ENCODE results near the gene NTF4.
"Not testable (repeated sequence)": the region's sequence is repeated elsewhere in the genome, so short reads cannot be mapped to it uniquely, and the experiment has no call there.

Gene NTF4

DNA sequence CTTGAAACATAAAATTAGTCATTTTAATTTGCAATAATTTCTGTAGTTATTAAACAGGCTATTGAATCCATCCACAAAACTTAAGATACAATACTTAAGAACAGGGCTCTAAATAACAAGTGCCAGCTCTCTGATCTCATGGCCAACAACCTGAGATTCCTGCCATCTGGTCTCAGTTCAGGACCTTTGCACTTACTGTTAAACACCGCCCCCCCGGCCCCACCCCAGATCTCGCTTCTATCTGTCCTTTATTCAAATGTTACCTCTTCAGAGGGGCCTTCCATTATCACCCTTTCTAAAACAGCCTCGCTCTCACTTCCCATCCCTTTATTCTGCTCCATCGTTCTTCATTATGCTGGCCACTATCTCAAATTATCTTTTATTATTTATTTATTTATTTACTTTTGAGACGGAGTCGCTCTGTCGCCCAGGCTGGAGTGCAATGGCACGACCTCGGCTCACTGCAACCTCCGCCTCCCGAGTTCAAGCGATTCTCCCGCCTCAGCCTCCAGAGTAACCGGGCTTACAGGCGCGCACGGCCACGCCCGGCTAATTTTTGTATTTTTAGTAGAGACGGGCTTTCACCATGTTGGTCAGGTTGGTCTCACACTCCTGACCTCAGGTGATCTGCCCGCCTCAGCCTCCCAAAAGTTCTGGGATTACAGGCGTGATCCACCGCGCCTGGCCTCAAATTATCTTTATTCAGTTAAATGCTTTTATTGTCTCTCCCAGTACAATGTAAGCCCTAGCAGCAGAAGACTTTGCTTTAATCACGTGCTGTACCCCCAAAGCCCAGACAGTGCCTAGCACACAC, 19.8 kb upstream of the NTF4 start:
- Histone ChIP-seq H3K36me3 (ENCODE audit: control insufficient read depth, insufficient read depth, low read length) (peaks cover 5% of the 10 kb centered on the region), H3K4me3 (ENCODE audit: low read length) (no peak overlapping the region), H3K9ac (ENCODE audit: low read length) (peak overlapping the region; percentile 93), H3K4me1 (ENCODE audit: control insufficient read depth, insufficient read depth, low read length) (peaks cover 16% of the 10 kb centered on the region), H3K27me3 (ENCODE audit: control insufficient read depth, insufficient read depth, low read length) (no peaks in the 10 kb centered on the region), H3K9me3 (ENCODE audit: control insufficient read depth, low read length) (no peaks in the 10 kb centered on the region)

DNA sequence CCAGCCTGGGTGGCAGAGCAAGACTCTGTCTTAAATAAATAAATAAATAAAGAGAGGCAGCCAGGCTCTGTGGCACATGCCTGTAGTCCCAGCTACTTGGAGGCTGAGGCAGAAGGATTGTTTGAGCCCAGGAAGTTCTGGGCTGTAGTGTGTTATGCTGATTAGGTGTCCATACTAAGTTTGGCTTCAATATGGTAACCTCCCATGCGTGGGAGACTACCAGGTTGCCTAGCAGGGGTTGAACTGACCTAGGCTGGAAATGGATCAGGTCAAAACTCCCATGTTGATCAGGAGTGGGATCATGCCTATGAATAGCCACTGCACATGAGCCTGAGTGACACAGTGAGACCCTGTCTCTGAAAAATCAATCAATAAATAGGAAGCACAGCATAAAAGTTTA, 16.7 kb upstream of the NTF4 start:
- no peak overlapping the region for H3K9ac ChIP-seq (ENCODE audit: low read length)
- no peaks in the 10 kb centered on the region for H3K27me3 ChIP-seq (ENCODE audit: control insufficient read depth, insufficient read depth, low read length)
- no peaks in the 10 kb centered on the region for H3K9me3 ChIP-seq (ENCODE audit: control insufficient read depth, low read length)
- no peaks in the 10 kb centered on the region for H3K36me3 ChIP-seq (ENCODE audit: control insufficient read depth, insufficient read depth, low read length)
- H3K4me3 ChIP-seq (ENCODE audit: low read length) = no peak overlapping the region
- H3K4me1 ChIP-seq (ENCODE audit: control insufficient read depth, insufficient read depth, low read length) = peaks cover 3% of the 10 kb centered on the region

DNA sequence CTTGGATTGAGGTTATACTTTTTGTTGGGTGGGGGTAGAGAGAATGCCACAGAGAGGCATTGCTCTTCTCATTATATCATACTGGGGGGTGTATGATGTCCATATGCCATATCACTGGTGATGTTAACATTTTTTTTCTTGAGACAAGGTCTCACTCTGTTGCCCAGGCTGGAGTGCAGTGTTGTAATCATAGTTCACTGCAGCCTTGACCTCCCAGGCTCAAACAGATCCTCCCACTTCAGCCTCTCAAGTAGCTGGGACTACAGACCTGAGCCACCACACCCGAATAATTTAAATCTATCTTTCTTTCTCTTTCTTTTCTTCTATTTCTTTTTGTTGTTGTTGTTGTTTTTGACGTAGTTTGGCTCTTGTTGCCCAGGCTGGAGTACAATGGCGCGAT, 15.8 kb upstream of the NTF4 start:
- H3K9me3 ChIP-seq (ENCODE audit: control insufficient read depth, low read length) = no peaks in the 10 kb centered on the region
- H3K9ac ChIP-seq (ENCODE audit: low read length) = no peak overlapping the region
- H3K27me3 ChIP-seq (ENCODE audit: control insufficient read depth, insufficient read depth, low read length) = no peaks in the 10 kb centered on the region
- no peaks in the 10 kb centered on the region for H3K4me1 ChIP-seq (ENCODE audit: control insufficient read depth, insufficient read depth, low read length)
- H3K4me3 ChIP-seq (ENCODE audit: low read length) = no peak overlapping the region
- H3K36me3 ChIP-seq (ENCODE audit: control insufficient read depth, insufficient read depth, low read length) = no peaks in the 10 kb centered on the region

DNA sequence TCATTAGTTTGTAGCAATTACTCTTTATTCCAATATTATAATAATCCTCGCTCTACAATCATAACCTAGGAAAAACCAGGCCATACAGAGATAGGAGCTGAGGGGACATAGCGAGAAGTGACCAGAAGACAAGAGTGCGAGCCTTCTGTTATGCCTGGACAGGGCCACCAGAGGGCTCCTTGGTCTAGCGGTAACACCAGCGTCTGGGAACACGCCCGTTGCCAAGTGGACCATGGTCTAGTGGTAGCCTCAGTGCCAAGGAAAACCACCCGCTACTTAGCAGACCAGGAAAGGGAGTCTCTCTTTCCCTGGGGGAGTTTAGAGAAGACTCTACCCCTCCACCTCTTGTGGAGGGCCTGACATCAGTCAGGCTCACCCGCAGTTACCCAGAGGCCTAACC, 10.3 kb upstream of the NTF4 start:
- H3K27me3 ChIP-seq (ENCODE audit: control insufficient read depth, insufficient read depth, low read length) = peaks cover 35% of the 10 kb centered on the region
- not testable (repeated sequence) for H3K9ac ChIP-seq (ENCODE audit: low read length); H3K4me1 ChIP-seq (ENCODE audit: control insufficient read depth, insufficient read depth, low read length); H3K4me3 ChIP-seq (ENCODE audit: low read length); H3K36me3 ChIP-seq (ENCODE audit: control insufficient read depth, insufficient read depth, low read length); H3K9me3 ChIP-seq (ENCODE audit: control insufficient read depth, low read length)

DNA sequence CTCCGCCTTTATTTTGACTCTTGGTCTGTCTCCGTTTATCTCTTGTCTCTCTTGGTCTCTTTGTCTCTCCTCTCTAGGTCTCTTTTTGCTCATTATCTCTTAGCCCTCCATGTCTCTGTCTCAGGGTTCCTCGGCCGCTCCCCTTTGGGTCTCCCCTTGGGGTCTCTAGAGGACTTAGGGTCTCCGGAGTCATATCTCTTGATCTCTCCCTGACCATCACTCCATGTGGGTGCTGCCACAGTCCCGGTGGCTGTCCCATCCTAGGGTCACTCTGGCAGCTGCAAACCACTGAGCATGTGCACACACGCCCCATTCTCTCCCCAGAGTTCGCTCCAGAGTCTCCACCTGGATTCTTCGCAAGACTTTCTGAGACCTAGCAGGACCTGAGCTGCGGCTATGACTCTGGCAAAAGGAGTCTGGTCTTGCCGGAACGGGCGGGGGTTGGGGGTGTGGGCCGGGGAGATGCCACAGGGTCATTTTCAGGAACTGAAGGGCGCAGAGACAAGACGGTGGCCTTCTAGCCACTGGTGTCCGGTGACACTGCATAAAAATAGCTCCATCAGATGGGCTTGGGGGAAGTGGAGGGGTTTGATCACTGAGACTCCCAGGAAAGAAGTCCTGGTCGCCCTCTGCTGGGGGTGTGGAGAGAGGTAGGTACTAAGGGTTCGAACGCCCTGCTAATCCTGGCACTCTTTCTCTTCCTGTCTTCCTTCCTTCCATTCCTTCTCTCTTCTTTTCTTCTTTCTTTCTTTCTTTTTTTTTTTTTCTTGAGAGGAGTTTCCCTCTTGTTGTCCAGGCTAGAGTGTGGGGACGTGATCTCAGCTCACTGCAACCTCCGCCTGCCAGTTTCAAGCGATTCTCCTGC, 9.1 kb upstream of the NTF4 start:
- Histone ChIP-seq H3K9me3 (ENCODE audit: control insufficient read depth, low read length) (no peaks in the 10 kb centered on the region), H3K9ac (ENCODE audit: low read length) (no peak overlapping the region), H3K4me1 (ENCODE audit: control insufficient read depth, insufficient read depth, low read length) (no peaks in the 10 kb centered on the region), H3K4me3 (ENCODE audit: low read length) (no peak overlapping the region), H3K27me3 (ENCODE audit: control insufficient read depth, insufficient read depth, low read length) (peaks cover 40% of the 10 kb centered on the region), H3K36me3 (ENCODE audit: control insufficient read depth, insufficient read depth, low read length) (no peaks in the 10 kb centered on the region)

DNA sequence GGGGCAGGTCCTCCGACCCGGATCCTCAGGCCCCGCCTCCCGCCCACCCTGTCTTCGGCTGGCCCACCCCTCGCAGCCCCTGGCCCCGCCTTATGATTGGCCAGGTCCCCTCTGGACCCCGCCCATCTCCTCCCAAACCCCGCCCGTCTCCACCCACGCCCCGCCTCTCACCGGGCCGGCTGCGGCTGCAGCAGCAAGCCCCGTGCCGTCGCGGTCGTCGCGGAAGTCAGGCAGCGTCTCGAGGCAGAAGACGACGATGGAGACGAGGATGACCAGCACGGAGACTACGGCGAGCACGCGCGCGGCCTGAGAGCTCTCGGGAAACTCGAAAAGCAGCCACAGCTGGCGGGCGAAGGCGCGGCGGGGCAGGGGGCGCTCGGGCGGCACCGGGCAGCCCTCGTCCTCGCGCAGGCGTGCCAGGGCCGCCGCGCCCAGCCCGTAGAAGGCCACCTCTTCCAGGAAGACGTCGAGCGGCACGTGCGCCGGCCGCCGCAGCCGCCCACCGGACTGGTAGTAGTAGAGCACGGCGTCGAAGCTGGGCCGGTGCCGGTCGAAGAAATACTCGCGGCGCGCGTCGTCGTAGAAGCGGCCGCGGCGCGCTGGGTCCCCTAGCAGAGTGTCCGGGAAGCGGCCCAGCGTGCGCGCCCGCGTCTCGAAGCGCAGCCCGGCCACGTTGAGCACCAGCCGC, 7.4 kb upstream of the NTF4 start:
- no peak overlapping the region for H3K4me3 ChIP-seq (ENCODE audit: low read length)
- no peaks in the 10 kb centered on the region for H3K36me3 ChIP-seq (ENCODE audit: control insufficient read depth, insufficient read depth, low read length)
- H3K9ac ChIP-seq (ENCODE audit: low read length) = no peak overlapping the region
- H3K9me3 ChIP-seq (ENCODE audit: control insufficient read depth, low read length) = no peaks in the 10 kb centered on the region
- peaks cover 50% of the 10 kb centered on the region for H3K27me3 ChIP-seq (ENCODE audit: control insufficient read depth, insufficient read depth, low read length)
- H3K4me1 ChIP-seq (ENCODE audit: control insufficient read depth, insufficient read depth, low read length) = no peaks in the 10 kb centered on the region

DNA sequence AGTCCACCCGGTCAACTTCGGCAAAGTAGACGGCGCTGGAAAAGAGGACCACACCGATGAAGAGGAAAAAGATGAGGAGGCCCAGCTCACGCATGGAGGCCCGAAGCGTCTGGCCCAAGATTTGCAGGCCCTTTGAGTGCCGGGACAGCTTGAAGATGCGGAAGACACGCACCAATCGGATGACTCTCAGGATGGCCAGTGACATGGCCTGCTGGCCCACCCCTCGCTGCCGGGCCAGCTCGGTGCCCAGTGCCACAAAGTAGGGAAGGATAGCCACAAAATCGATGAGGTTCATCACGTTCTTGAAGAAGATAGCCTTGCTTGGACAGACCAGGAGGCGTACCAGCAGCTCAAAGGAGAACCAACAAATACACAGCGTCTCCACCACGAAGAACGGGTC, 5.8 kb upstream of the NTF4 start:
- Histone ChIP-seq H3K27me3 (ENCODE audit: control insufficient read depth, insufficient read depth, low read length) (peaks cover 66% of the 10 kb centered on the region), H3K9ac (ENCODE audit: low read length) (no peak overlapping the region), H3K4me1 (ENCODE audit: control insufficient read depth, insufficient read depth, low read length) (no peaks in the 10 kb centered on the region)

DNA sequence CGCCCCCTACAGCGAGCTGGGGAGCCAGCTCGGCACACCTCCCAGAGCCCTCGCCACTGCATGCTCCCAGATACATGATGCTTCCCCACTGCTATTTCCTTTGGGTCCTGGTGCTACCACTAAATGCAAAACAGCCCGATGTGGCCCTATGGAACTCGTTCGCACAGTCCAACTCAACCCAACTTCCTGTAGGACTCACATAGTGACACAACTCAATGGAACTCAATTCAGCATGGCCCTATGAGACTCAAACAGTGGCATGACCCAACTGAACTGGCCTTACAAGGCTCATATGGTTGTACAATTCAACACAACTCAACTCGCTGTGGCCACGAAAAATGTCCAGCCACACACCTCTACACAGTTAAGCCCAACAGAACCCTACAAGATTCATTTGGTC, 4.4 kb upstream of the NTF4 start:
- H3K4me1 ChIP-seq (ENCODE audit: control insufficient read depth, insufficient read depth, low read length) = peaks cover 6% of the 10 kb centered on the region
- H3K4me3 ChIP-seq (ENCODE audit: low read length) = no peak overlapping the region
- H3K27me3 ChIP-seq (ENCODE audit: control insufficient read depth, insufficient read depth, low read length) = peaks cover 72% of the 10 kb centered on the region

More for the DNA sequence above, 5.8 kb upstream of the NTF4 start:
- Histone ChIP-seq H3K4me3 (ENCODE audit: low read length) (no peak overlapping the region), H3K9me3 (ENCODE audit: control insufficient read depth, low read length) (no peaks in the 10 kb centered on the region), H3K36me3 (ENCODE audit: control insufficient read depth, insufficient read depth, low read length) (no peaks in the 10 kb centered on the region)

DNA sequence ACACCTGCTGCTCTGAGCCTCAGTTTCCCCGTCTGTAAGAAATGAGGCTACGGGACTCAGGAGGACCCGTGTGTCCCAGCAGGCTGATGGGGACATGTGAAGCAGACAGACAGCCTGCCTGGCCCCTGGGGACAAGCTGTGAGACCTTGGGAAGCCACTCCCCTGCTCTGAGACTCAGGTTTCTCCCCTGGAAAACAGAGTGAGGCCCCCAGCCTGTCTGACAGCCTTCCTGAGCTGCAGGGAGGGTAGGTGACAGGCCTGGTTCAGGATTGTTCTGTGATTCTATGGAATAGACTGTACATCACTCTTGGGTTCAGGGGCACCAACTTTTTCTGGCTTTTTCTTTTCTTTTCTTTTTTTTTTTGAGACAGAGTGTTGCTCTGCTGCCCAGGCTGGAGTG, 2.9 kb upstream of the NTF4 start:
- no peaks in the 10 kb centered on the region for H3K36me3 ChIP-seq (ENCODE audit: control insufficient read depth, insufficient read depth, low read length)
- H3K9me3 ChIP-seq (ENCODE audit: control insufficient read depth, low read length) = no peaks in the 10 kb centered on the region
- H3K4me3 ChIP-seq (ENCODE audit: low read length) = no peak overlapping the region
- H3K4me1 ChIP-seq (ENCODE audit: control insufficient read depth, insufficient read depth, low read length) = peaks cover 6% of the 10 kb centered on the region
- peaks cover 62% of the 10 kb centered on the region for H3K27me3 ChIP-seq (ENCODE audit: control insufficient read depth, insufficient read depth, low read length)
- H3K9ac ChIP-seq (ENCODE audit: low read length) = no peak overlapping the region

More for the DNA sequence above, 4.4 kb upstream of the NTF4 start:
- Histone ChIP-seq H3K9ac (ENCODE audit: low read length) (no peak overlapping the region), H3K9me3 (ENCODE audit: control insufficient read depth, low read length) (no peaks in the 10 kb centered on the region), H3K36me3 (ENCODE audit: control insufficient read depth, insufficient read depth, low read length) (no peaks in the 10 kb centered on the region)

DNA sequence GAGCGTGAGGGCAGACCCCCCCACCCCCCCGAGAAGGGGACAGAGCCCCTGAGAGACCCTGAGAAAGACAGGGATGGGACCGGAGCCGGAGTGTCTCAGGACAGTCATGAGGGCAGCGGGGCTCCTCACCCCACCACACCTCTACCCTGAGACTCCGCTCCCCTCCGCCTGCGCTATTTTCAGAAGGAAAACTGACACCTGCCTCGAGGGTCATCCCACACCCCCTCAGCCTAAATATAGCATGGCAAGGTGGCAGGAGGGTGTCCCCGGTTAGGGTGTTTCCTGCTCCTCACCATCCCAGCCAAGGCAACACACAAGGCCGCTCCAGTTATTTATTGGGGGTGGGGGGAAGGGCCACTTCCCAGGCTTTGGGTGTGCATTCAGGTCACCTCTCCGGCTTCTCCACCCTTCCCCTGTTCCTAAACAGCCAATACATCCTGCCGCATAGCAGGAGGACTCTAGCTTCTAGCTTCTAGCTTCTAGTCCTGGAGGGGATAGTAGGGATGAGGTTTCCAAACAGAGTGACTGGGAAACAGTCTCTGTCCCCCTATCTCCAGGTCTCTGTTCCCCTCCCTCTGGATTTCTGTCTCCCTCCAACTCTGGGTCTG, 1.4 kb upstream of the NTF4 start:
- Histone ChIP-seq H3K9me3 (ENCODE audit: control insufficient read depth, low read length) (no peaks in the 10 kb centered on the region), H3K4me1 (ENCODE audit: control insufficient read depth, insufficient read depth, low read length) (peaks cover 6% of the 10 kb centered on the region), H3K4me3 (ENCODE audit: low read length) (no peak overlapping the region), H3K36me3 (ENCODE audit: control insufficient read depth, insufficient read depth, low read length) (no peaks in the 10 kb centered on the region), H3K9ac (ENCODE audit: low read length) (no peak overlapping the region), H3K27me3 (ENCODE audit: control insufficient read depth, insufficient read depth, low read length) (peaks cover 62% of the 10 kb centered on the region)

DNA sequence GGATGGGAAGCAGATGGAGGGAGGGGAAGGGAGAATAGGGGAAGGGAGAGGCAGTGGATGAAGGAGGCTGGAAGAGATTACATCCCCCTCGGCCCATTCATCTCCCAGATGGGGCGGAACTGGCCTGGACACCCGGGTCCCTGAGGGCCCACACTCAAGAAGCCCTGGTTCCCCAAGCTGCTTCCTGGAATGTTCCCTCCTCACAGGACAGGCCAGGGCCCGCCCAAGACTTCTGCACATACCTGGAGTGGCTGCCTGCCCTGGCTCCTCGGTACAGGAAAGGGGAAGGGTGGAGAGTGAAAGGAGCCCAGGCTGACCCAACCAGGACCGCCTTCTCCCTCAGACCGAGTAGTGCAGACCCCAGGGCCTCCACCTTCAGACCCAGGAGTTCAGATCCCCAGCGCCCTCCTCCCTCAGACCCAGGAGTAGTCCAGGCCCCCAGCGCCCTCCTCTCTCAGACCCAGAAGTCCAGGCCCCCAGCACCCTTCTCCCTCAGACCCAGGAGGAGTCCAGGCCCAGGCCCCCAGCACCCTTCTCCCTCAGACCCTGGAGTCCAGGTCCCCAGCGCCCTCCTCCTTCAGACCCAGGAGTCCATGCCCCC, 489 bp downstream of the NTF4 start:
- Histone ChIP-seq H3K9ac (ENCODE audit: low read length) (no peak overlapping the region), H3K36me3 (ENCODE audit: control insufficient read depth, insufficient read depth, low read length) (no peaks in the 10 kb centered on the region), H3K9me3 (ENCODE audit: control insufficient read depth, low read length) (no peaks in the 10 kb centered on the region), H3K4me1 (ENCODE audit: control insufficient read depth, insufficient read depth, low read length) (peaks cover 6% of the 10 kb centered on the region), H3K27me3 (ENCODE audit: control insufficient read depth, insufficient read depth, low read length) (peaks cover 54% of the 10 kb centered on the region), H3K4me3 (ENCODE audit: low read length) (no peak overlapping the region)

Measured in mucosa of stomach (tissue), 1 donor.